H54 (cell line): Measurements from ENCODE around the gene APELA.

Experiments
- DNase-seq: peaks from one replicate; pipeline ENCODE4 v3.0.0; 2011; ENCODE audit warnings: low spot score, mixed read lengths; ENCODE audit not compliant: insufficient read length
- FAIRE-seq: peaks from 3 replicates; lab custom pipeline; 2011; peaks lifted over from hg19 to GRCh38; lab: Jason Lieb, UNC
- POLR2A ChIP-seq: IDR thresholded peaks from 2 replicates; pipeline ENCODE4 v1.6.1; 2011; ENCODE audit warnings: low read depth, mild to moderate bottlenecking, low read length

Gene APELA

DNA sequence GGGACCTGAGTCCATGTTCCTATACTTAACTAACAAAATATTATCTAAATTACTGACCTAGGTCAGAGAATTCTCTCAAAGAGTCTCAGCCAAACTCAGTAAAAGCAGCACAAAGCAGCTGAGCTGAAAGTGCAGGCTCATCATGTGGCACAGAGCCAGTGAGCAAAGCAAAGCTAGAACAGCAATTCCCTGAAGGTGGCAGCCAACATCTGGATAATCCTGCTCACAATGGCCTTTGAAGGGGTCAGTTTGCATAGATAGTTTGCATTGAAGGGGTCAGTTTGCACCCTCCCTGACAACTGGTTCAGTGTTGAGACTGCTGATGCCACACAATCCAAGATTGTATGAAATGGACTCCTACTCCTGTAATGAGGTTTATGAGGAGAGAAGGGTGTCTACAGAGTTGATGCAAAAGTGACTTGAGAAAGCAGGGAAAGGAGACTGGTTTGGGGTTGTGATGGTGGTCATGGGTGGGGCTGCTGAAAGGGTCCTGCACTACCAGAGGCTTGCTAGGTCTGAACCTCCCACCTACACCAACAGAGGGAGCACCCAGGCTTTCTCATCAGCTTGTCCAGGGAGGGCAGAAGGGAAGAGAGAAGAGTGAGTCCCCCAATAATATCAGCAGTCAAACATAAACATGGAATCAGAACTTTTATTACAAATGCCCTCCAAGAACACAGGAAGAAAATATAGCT, 60.7 kb downstream of the APELA start:
- TF ChIP-seq POLR2A = no peak
- DNase-seq = no peak
- no peak for FAIRE-seq

DNA sequence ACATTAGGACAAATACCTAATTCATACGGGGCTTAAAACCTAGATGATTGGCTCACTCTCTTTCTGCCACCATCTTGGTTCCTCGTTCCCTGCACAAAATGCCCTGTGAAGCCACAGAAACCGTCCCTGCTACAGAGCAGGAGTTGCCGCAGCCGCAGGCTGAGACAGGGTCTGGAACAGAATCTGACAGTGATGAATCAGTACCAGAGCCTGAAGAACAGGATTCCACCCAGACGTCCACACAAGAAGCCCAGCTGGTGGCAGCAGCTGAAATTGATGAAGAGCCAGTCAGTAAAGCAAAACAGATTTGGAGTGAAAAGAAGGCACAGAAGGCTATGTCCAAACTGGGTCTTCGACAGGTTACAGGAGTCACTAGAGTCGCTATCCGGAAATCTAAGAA, 66.2 kb downstream of the APELA start:
- no peak for DNase-seq
- no peak for TF ChIP-seq POLR2A
- FAIRE-seq = no peak

DNA sequence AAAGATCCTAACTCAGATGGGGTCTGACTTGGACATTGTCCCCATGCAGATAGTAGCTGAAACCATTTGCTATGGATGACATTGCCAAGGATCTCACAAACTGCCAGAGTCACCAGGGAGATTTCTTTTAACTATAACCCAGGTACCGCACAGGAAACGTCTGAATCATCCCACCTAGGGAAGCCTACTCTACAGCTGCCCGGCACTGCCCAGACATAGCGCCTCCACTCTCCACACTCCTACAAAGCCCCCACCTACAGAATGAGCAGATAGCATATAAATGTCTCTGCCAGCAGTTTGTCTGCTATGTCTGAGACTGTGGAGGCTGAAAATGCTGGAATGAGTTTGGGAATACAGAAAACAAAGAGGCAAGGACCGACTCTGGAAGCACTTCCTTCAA, 68.2 kb downstream of the APELA start:
- FAIRE-seq (no peak), DNase-seq (no peak)
- TF ChIP-seq POLR2A = no peak

DNA sequence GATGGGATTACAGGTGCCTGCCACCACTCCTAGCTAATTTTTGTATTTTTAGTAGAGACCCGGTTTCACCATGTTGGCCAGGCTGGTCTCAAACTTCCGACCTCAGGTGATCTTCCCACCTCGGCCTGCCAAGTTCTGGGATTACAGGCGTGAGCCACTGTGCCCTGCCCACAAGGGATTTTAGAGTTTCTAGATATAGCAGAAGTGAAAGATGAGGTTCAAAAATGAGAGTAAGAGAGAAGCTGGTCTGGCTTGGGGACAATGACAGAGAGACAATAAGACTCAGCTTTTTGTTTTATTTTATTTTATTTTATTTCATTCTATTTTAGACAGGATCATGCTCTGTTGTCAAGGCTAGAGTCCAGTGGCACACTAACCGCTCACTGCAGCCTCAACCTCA, 69.8 kb downstream of the APELA start:
- no peak for DNase-seq
- no peak for FAIRE-seq
- TF ChIP-seq POLR2A = no peak
